SK-N-SH treated with all-trans-retinoic acid at 6 μM for 48 hours (cell line): Measurements from ENCODE around the gene ATP8B2.

Source experiments
- ATAC-seq: fragments of 200-7000 bp; cut with Tn5 transposase; 3 replicates; pipeline ENCODE4 v1.9.1; 2020; ENCODE audit warnings: mild to moderate bottlenecking, moderate library complexity
- ARNTL ChIP-seq: fragments of 450-650 bp; formaldehyde crosslinking; IDR thresholded peaks from 2 replicates; pipeline ENCODE4 v1.5.0; 2020; ENCODE audit warnings: low read depth, mild to moderate bottlenecking, moderate library complexity, borderline replicate concordance
- BACH2 ChIP-seq: fragments of 250-450 bp; sonication (Bioruptor Pico); IDR thresholded peaks from 2 replicates; pipeline ENCODE4 v1.9.0; 2021; ENCODE audit warnings: mild to moderate bottlenecking, borderline replicate concordance
- CREB5 ChIP-seq: fragments of 250-450 bp; sonication (Bioruptor Pico); IDR thresholded peaks from 2 replicates; pipeline ENCODE4 v1.5.1; 2020; ENCODE audit warnings: low read depth, mild to moderate bottlenecking, moderate library complexity
- CSRNP3 ChIP-seq: fragments of 250-450 bp; sonication (Bioruptor Pico); IDR thresholded peaks from 2 replicates; pipeline ENCODE4 v1.5.1; 2021; ENCODE audit warnings: mild to moderate bottlenecking, moderate library complexity
- ESRRG ChIP-seq: fragments of 250-450 bp; sonication (Bioruptor Pico); IDR thresholded peaks from 2 replicates; pipeline ENCODE4 v1.6.1; 2021; ENCODE audit warnings: mild to moderate bottlenecking
- ISL1 ChIP-seq: fragments of 250-450 bp; sonication (Bioruptor Pico); IDR thresholded peaks from 2 replicates; pipeline ENCODE4 v2.1.2; 2022; ENCODE audit warnings: mild to moderate bottlenecking, moderate library complexity
- OSR1 ChIP-seq: fragments of 250-450 bp; sonication (Bioruptor Pico); IDR thresholded peaks from 2 replicates; pipeline ENCODE4 v1.8.0; 2022; ENCODE audit warnings: moderate library complexity, mild to moderate bottlenecking, inconsistent platforms
- PATZ1 ChIP-seq: fragments of 250-450 bp; sonication (Bioruptor Pico); IDR thresholded peaks from 2 replicates; pipeline ENCODE4 v1.8.0; 2020; ENCODE audit warnings: mild to moderate bottlenecking, moderate library complexity, borderline replicate concordance
- POU6F1 ChIP-seq: fragments of 250-450 bp; sonication (Bioruptor Pico); IDR thresholded peaks from 2 replicates; pipeline ENCODE4 v1.8.0; 2021; ENCODE audit warnings: low read depth, mild to moderate bottlenecking, moderate library complexity, borderline replicate concordance
- PPARA ChIP-seq: fragments of 250-450 bp; sonication (Bioruptor Pico); IDR thresholded peaks from 2 replicates; pipeline ENCODE4 v1.5.0; 2020; ENCODE audit warnings: mild to moderate bottlenecking, borderline replicate concordance
- RARB ChIP-seq: fragments of 250-450 bp; sonication (Bioruptor Pico); IDR thresholded peaks from 2 replicates; pipeline ENCODE4 v1.8.0; 2021; ENCODE audit warnings: mild to moderate bottlenecking, moderate library complexity
- SNAI2 ChIP-seq: fragments of 250-450 bp; sonication (Bioruptor Pico); IDR thresholded peaks from 2 replicates; pipeline ENCODE4 v1.5.0; 2020; ENCODE audit warnings: mild to moderate bottlenecking, moderate library complexity
- TCF4 ChIP-seq: fragments of 250-450 bp; sonication (Bioruptor Pico); IDR thresholded peaks from 2 replicates; pipeline ENCODE4 v1.8.0; 2021; ENCODE audit warnings: mild to moderate bottlenecking, moderate library complexity, borderline replicate concordance
- TOX ChIP-seq: fragments of 250-450 bp; sonication (Bioruptor Pico); IDR thresholded peaks from 2 replicates; pipeline ENCODE4 v1.8.0; 2021; ENCODE audit warnings: mild to moderate bottlenecking, moderate library complexity, borderline replicate concordance
- TSHZ2 ChIP-seq: fragments of 250-450 bp; sonication (Bioruptor Pico); IDR thresholded peaks from 2 replicates; pipeline ENCODE4 v1.5.0; 2020; ENCODE audit warnings: mild to moderate bottlenecking, moderate library complexity
- ZC3H10 ChIP-seq: fragments of 250-450 bp; sonication (Bioruptor Pico); IDR thresholded peaks from 2 replicates; pipeline ENCODE4 v1.5.1; 2021; ENCODE audit warnings: mild to moderate bottlenecking, moderate library complexity
- ZFP3 ChIP-seq: fragments of 250-450 bp; sonication (Bioruptor Pico); IDR thresholded peaks from 2 replicates; pipeline ENCODE4 v1.5.0; 2020; ENCODE audit warnings: mild to moderate bottlenecking, moderate library complexity
- ZFP30 ChIP-seq: fragments of 450-650 bp; formaldehyde crosslinking; IDR thresholded peaks from 2 replicates; pipeline ENCODE4 v1.5.0; 2022; ENCODE audit warnings: mild to moderate bottlenecking, moderate library complexity
- ZNF565 ChIP-seq: fragments of 450-650 bp; formaldehyde crosslinking; conservative IDR thresholded peaks from 2 replicates; pipeline ENCODE4 v1.5.0; 2020; ENCODE audit warnings: low read depth, mild to moderate bottlenecking, moderate library complexity
- ZNF70 ChIP-seq: fragments of 450-650 bp; formaldehyde crosslinking; IDR thresholded peaks from 2 replicates; pipeline ENCODE4 v1.5.0; 2020; ENCODE audit warnings: mild to moderate bottlenecking, moderate library complexity
- ZNF8 ChIP-seq: fragments of 450-650 bp; formaldehyde crosslinking; IDR thresholded peaks from 2 replicates; pipeline ENCODE4 v1.5.0; 2020; ENCODE audit warnings: mild to moderate bottlenecking, moderate library complexity

ATP8B2 gene

GRCh38 chr1:154353966-154354365 lies 28.6 kb downstream of the ATP8B2 start:
- TF ChIP-seq BACH2 (CRISPR knock-in tag) (no peak), ZFP30 (CRISPR knock-in tag) (no peak)

GRCh38 chr1:154358519-154358918 lies 33.2 kb downstream of the ATP8B2 start:
- ATAC-seq, result no peak
- TF ChIP-seq PPARA (CRISPR knock-in tag) (no peak), OSR1 (CRISPR knock-in tag) (no peak), ARNTL (CRISPR knock-in tag) (no peak), POU6F1 (CRISPR knock-in tag) (no peak), SNAI2 (CRISPR knock-in tag) (no peak), TSHZ2 (CRISPR knock-in tag) (no peak), PATZ1 (no peak), ZNF8 (no peak), ISL1 (CRISPR knock-in tag) (no peak), ZNF565 (CRISPR knock-in tag) (no peak), CREB5 (no peak), TCF4 (CRISPR knock-in tag) (no peak), ZC3H10 (CRISPR knock-in tag) (no peak), TOX (CRISPR knock-in tag) (no peak)

More at GRCh38 chr1:154353966-154354365, 28.6 kb downstream of the ATP8B2 start:
- ATAC-seq, result no peak

GRCh38 chr1:154360288-154360687 lies 35.0 kb downstream of the ATP8B2 start:
- no peak for ATAC-seq
- TF ChIP-seq SNAI2 (CRISPR knock-in tag) (no peak), ZNF70 (CRISPR knock-in tag) (no peak), TSHZ2 (CRISPR knock-in tag) (no peak), PATZ1 (no peak), ZC3H10 (CRISPR knock-in tag) (no peak), BACH2 (CRISPR knock-in tag) (no peak), ZNF565 (CRISPR knock-in tag) (no peak), CSRNP3 (CRISPR knock-in tag) (no peak), POU6F1 (CRISPR knock-in tag) (no peak), RARB (CRISPR knock-in tag) (no peak), ZFP3 (CRISPR knock-in tag) (no peak), ESRRG (CRISPR knock-in tag) (no peak), ZFP30 (CRISPR knock-in tag) (no peak), PPARA (CRISPR knock-in tag) (no peak), TCF4 (CRISPR knock-in tag) (no peak), ARNTL (CRISPR knock-in tag) (no peak), ZNF8 (no peak)
